Fibroblast of mammary gland (primary cell): Measurements from ENCODE around the gene CFL2.
"Not testable (repeated sequence)": the region's sequence is repeated elsewhere in the genome, so short reads cannot be mapped to it uniquely, and the experiment has no call there.

Experiments
- DNase-seq: peaks from one replicate; pipeline ENCODE4 v3.0.0-alpha.2; 2010; ENCODE audit warnings: low read depth
- H3K4me3 ChIP-seq: 2 replicates; pipeline ENCODE4 v1.5.1; 2011; ENCODE audit warnings: low read depth, mild to moderate bottlenecking, low read length, moderate library complexity; ENCODE audit not compliant: control insufficient read depth
- TF ChIP-seq, protein P1 (sequence below): conservative IDR thresholded peaks from 2 replicates; pipeline ENCODE4 v1.5.1; 2011; ENCODE audit warnings: low read depth, low read length, inconsistent platforms; ENCODE audit not compliant: control insufficient read depth, insufficient read depth

The CFL2 gene

DNA sequence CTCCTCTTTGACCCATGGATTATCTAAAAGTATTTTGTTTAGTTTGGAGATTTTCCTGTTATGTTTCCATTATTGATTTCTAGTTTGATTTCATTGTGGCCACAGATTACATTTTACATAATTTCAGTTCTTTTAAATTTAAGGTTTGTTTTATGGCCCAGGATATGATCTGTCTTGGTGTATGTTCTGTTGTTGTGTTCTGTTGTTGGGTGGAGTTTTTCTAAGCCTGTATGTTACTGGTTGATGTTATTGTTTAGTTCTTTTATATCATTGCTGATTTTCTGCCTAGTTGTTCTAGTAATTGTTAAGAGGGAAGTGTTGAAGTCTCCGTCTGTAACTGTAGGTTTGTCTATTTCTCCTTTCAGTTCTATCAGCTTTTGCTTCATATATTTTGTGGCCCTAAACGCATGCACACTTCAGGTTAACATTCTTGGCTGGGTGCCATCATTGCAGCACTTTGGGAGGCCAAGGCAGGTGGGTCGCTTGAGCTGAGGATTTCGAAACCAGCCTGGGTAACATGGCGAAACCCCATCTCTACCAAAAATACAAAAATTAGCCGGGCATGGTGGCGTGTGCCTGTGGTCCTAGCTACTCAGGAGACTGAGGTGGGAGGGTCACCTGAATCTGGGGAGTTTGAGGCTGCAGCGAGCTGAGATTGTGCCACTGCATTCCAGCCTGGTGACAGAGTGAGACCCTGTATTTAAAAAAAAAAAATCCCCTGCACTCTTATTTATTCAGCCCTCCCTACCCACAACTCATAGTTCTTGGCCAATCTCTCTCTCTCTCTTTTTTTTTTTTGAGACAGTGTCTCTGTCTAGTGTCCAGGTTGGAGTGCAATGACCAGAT lies 28.1 kb upstream of the CFL2 start:
- no peak for DNase-seq
- no peak overlapping the region for H3K4me3 ChIP-seq
- TF ChIP-seq, protein P1, sequence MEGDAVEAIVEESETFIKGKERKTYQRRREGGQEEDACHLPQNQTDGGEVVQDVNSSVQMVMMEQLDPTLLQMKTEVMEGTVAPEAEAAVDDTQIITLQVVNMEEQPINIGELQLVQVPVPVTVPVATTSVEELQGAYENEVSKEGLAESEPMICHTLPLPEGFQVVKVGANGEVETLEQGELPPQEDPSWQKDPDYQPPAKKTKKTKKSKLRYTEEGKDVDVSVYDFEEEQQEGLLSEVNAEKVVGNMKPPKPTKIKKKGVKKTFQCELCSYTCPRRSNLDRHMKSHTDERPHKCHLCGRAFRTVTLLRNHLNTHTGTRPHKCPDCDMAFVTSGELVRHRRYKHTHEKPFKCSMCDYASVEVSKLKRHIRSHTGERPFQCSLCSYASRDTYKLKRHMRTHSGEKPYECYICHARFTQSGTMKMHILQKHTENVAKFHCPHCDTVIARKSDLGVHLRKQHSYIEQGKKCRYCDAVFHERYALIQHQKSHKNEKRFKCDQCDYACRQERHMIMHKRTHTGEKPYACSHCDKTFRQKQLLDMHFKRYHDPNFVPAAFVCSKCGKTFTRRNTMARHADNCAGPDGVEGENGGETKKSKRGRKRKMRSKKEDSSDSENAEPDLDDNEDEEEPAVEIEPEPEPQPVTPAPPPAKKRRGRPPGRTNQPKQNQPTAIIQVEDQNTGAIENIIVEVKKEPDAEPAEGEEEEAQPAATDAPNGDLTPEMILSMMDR, result no peak

DNA sequence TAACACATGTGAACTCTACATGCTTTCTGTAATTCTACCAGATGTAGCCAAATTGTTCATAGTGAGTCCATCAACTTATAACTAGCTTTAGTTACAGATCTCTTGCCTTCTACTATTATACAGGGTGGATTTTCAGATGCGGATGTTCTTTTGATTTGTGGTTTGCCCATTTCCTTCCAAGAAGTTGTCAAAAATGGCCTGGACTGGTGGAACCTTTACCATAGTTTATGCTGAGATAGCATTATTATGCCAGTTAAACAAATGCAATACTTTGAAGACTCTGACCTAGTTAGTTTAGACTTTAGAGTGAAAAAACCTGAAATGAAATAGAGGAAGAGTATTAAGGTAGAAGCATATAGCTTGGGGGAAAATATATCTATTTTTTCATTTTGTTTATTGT lies 27.4 kb upstream of the CFL2 start:
- TF ChIP-seq, protein P1, result no peak
- DNase-seq, result no peak
- no peak overlapping the region for H3K4me3 ChIP-seq

DNA sequence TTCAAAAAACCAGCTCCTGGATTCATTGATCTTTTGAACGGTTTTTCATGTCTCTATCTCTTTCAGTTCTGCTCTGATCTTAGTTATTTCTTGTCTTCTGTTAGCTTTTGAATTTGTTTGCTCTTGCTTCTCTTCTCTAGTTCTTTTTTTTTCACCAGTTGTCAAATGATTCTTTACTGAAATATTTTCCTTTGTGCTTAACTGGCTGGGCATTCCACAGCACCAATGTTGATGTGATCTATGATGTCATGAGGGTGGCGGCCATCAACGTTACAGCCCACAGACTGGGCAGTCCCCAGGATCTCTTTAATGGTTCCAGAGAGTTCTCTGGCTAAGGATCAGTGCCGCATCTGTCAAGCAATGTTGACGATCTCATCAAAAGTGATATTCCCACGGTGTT lies 25.7 kb upstream of the CFL2 start:
- not testable (repeated sequence) for H3K4me3 ChIP-seq
- peak; percentile 45 for DNase-seq

DNA sequence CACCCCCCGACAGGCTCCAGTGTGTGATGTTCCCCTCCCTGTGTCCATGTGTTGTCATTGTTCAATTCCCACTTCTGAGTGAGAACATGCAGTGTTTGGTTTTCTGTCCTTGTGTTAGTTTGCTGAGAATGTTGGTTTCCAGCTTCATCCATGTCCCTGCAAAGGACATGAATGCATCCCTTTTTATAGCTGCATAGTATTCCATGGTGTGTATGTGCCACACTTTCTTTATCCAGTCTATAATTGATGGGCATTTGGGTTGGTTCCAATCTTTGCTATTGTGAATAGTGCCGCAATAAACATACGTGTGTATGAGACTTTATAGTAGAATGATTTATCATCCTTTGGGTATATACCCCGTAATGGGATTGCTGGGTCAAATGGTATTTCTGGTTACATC lies 22.7 kb upstream of the CFL2 start:
- not testable (repeated sequence) for DNase-seq, H3K4me3 ChIP-seq

DNA sequence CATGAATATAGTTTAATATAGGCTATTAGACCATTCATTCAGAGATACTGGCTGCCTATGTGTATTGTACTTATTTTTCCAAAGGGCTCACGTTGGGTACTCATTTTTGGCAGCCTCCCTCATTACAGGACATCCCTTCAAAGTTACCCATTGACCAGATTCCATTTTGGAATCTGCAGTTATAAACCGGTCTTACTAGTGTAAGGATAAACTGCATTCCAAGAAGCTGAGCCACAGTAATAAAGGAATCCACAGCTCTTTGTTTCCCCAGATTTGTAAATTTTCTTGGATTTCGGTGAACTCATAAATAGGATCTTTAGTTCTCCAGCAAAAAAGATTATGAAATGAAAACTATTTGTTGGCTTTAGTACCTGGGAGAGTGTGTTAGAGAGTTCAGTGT lies 18.9 kb upstream of the CFL2 start:
- no peak for DNase-seq
- no peak overlapping the region for H3K4me3 ChIP-seq
- TF ChIP-seq, protein P1, result no peak

DNA sequence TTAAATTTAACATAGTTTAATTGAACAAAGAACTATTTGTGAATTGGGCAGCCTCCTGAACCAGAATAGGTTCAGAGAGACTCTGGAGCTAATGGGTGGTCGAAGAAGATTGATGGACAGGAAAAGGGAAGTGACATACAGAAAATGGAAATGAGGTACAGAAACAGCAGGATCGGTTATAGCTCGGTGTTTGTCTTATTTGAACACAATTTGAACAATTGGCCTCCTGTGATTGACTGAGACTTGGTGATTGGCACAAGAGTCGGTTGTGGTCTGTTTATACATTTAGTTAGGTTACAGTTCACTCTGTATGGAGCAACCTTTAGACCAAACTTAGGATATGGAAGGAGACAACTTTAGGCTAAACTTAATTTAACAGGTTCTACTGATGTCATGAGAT lies 18.4 kb upstream of the CFL2 start:
- H3K4me3 ChIP-seq, result no peak overlapping the region
- no peak for DNase-seq
- TF ChIP-seq, protein P1, result no peak

DNA sequence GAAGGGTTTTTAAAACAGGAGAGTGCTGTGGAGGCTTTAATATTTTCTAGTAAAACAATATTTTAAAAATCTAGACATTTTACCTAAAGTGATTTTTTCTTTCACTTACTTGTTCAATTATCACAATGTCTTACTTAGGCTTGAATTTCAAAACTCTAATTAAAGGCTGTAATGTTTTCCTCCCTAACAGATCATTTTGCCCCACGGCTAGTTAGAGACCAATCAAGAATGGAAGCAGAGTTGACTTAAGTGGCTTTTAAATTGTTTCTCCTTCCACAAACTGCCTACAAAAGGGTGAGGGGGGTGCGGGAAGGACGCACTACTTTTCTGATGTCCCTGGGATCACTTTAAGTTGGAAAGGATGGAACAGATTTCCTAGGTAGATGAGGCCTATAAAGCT lies 9.5 kb upstream of the CFL2 start:
- TF ChIP-seq, protein P1, result no peak
- no peak for DNase-seq
- H3K4me3 ChIP-seq, result no peak overlapping the region
